SJSA1 (cell line): Measurements from ENCODE around the gene TRIM7. TPM values are rescaled to one million over a fixed set of nuclear protein-coding genes. Genes with fewer than 3 reads are reported as not detected.
"Not testable (repeated sequence)": the region's sequence is repeated elsewhere in the genome, so short reads cannot be mapped to it uniquely, and the experiment has no call there.

Source experiments
- DNase-seq, 2 experiments: peaks; one replicate each; pipeline ENCODE4 v3.0.0-alpha.2; 2015 to 2020; ENCODE audit warnings: low spot score in 2 of 2, low read depth in 1 of 2
- H3K27ac ChIP-seq: fragments of 250-450 bp; sonication (Bioruptor Pico); 2 replicates; pipeline ENCODE4 v1.5.1; 2020; ENCODE audit warnings: mild to moderate bottlenecking, moderate library complexity
- H3K27me3 ChIP-seq: fragments of 250-450 bp; sonication (Bioruptor Pico); replicated peaks from 2 replicates; pipeline ENCODE4 v1.5.1; 2020; ENCODE audit warnings: mild to moderate bottlenecking, moderate library complexity
- H3K36me3 ChIP-seq: fragments of 250-450 bp; sonication (Bioruptor Pico); 2 replicates; pipeline ENCODE4 v1.5.1; 2020; ENCODE audit warnings: mild to moderate bottlenecking
- H3K4me1 ChIP-seq: fragments of 250-450 bp; sonication (Bioruptor Pico); replicated peaks from 2 replicates; pipeline ENCODE4 v1.6.1; 2021; ENCODE audit warnings: mild to moderate bottlenecking
- H3K4me3 ChIP-seq: fragments of 250-450 bp; sonication (Bioruptor Pico); 2 replicates; pipeline ENCODE4 v1.5.1; 2020; ENCODE audit warnings: mild to moderate bottlenecking
- H3K9me3 ChIP-seq: fragments of 250-450 bp; sonication (Bioruptor Pico); replicated peaks from 2 replicates; pipeline ENCODE4 v1.5.1; 2020; ENCODE audit warnings: mild to moderate bottlenecking
- total RNA-seq: library from RNA; depleted of rRNA; stranded (reverse); fragments of >200 nt; shearing (Covaris generic); gene quantifications from 2 replicates; pipeline ENCODE4 v1.2.3, GENCODE V29; 2014

The TRIM7 gene
- total RNA-seq, 1 experiment from 2014 or later = 28.0 TPM

DNA sequence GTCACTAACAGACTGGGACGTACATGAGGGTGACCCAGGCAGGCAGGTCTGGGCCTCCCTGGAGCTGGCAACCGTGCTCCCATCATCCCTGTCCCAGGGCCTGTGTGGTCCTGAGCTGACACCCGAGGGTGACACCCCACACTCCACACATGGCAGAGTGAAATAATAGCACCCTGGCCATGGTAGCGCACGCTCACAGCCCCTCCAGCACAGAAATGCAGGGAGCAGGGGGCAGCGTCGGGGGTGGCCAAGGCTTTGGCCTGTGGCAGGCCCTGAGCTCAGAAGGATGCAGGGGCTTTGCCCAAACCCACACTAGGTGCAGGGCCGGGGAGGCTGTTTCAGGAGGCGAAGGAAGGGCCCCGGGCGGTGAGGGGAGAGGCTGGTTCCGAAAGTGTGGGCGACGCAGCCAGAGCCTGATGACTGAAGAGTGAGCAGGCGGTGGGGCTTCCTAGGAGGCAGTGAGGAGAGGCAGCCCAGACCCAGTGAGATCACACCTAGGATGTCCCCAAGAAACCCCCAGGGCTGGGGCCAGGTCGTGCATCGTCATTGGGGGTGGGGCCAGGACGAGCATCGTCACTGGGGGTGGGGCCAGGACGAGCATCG lies 44.7 kb downstream of the TRIM7 start:
- Histone ChIP-seq H3K27me3 (peaks cover 13% of the 10 kb centered on the region), H3K27ac (no peak overlapping the region), H3K9me3 (no peaks in the 10 kb centered on the region), H3K4me1 (peaks cover 5% of the 10 kb centered on the region), H3K36me3 (no peaks in the 10 kb centered on the region), H3K4me3 (peak overlapping the region; percentile 19; the same call in 1 of the 2 replicates)
- peak in 1 of 2 experiments; percentile 27 for DNase-seq

- peaks cover 13% of the 10 kb centered on the region for H3K27me3 ChIP-seq
- no peaks in the 10 kb centered on the region for H3K9me3 ChIP-seq
- H3K4me3 ChIP-seq = no peak overlapping the region
- H3K36me3 ChIP-seq = no peaks in the 10 kb centered on the region
- H3K27ac ChIP-seq = no peak overlapping the region
- H3K4me1 ChIP-seq = peaks cover 5% of the 10 kb centered on the region
- DNase-seq = peak; percentile 82 to 88
These were observed 45.5 kb downstream of the TRIM7 start for GRCh38 chr5:181159286-181160151.

DNA sequence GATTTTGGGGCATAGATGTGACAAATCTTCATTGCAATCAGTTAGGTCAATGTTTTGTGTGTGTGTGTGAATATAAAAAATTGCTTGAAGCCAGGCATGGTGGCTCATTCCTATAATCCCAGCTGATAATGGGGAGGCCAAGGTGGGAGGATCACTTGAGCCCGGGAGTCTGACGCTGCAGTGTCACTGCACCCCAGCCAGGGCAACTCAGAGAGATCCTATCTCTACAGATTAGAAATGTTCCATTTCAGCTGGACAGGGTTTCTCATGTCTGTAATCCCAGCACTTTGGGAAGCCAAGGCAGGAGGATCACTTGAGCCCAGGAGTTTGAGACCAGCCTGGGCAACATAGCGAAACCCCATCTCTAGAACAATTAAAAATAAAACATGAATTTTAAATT lies 46.1 kb downstream of the TRIM7 start:
- DNase-seq = no peak
- Histone ChIP-seq H3K4me3 (no peak overlapping the region), H3K4me1 (peaks cover 5% of the 10 kb centered on the region), H3K27ac (no peak overlapping the region), H3K27me3 (peaks cover 13% of the 10 kb centered on the region), H3K9me3 (no peaks in the 10 kb centered on the region), H3K36me3 (no peaks in the 10 kb centered on the region)

DNA sequence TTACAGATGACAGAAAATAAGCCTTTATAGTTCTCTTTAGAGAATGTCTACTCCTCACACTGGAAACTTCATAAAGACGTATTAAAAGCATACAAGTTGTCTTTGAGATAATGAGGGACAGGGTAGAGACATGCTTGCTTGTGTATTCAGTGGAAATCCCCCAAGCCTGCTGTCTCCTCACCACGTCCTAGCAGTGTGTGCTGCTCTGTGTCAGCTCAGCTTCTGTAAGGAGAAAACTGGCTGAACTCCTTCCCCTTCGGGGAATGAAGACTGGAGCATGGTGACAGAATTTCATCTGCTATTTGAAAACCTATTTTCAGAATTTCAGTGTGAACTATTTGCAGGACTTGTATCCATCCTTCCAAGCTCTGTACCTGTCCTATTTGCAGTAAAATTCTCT lies 48.2 kb downstream of the TRIM7 start:
- Histone ChIP-seq H3K27ac (no peak overlapping the region), H3K4me3 (no peak overlapping the region)

DNA sequence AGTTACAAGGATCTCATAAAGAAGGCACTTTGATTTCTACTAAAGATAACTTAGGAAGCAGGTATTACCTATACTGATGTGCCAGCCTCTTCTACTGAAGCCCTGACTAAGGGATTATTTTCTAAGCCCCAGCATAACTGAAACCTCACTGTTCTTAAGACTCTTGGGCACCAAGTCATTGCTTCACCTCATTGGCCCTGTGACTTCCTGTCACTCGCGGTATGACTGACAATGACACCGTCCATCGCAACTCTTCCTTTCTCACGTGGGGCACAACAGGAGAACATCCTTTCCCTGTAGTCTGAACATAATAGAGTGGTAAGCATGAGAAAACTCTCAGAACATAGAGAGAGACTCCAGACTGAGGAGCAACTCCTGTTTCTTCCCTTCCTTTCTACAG lies 51.2 kb downstream of the TRIM7 start:
- 0 out of 2 replicates have a peak, but pooled peaks cover 3% of the 10 kb centered on the region for H3K9me3 ChIP-seq
- no peak for DNase-seq
- H3K27ac ChIP-seq = no peak overlapping the region
- no peaks in the 10 kb centered on the region for H3K4me1 ChIP-seq
- peaks cover 26% of the 10 kb centered on the region for H3K27me3 ChIP-seq
- no peaks in the 10 kb centered on the region for H3K36me3 ChIP-seq
- no peak overlapping the region for H3K4me3 ChIP-seq

More for the DNA sequence above, 48.2 kb downstream of the TRIM7 start:
- Histone ChIP-seq H3K9me3 (0 out of 2 replicates have a peak, but pooled peaks cover 3% of the 10 kb centered on the region), H3K36me3 (no peaks in the 10 kb centered on the region), H3K27me3 (peaks cover 13% of the 10 kb centered on the region), H3K4me1 (peaks cover 5% of the 10 kb centered on the region)
- no peak for DNase-seq

- peaks cover 21% of the 10 kb centered on the region for H3K27me3 ChIP-seq
- no peak overlapping the region for H3K4me3 ChIP-seq
- no peak overlapping the region for H3K27ac ChIP-seq
- H3K9me3 ChIP-seq = 0 out of 2 replicates have a peak, but pooled peaks cover 3% of the 10 kb centered on the region
- H3K36me3 ChIP-seq = no peaks in the 10 kb centered on the region
- H3K4me1 ChIP-seq = no peaks in the 10 kb centered on the region
- no peak for DNase-seq
These were observed 52.6 kb downstream of the TRIM7 start for GRCh38 chr5:181152406-181152805.

DNA sequence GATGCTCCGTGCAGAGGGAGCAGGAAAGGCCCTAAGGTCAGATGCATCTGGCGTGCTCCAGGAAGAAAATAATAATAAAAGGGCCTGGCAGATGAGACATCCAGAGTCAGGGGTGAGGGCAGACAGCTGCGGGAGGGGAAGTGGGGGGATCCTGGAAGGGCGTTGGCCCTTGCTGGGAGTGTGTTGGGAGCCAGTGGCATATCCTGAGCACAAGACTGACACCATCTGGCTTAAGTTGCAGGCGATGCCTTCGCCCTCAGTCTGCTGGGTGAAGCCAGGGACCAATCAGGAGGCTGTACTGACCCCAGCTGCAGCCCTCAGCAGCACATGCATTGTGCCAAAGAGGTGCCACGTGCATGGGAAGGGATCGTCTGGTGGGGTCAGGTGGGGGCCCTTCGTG lies 53.9 kb downstream of the TRIM7 start:
- Histone ChIP-seq H3K4me1 (no peaks in the 10 kb centered on the region), H3K9me3 (0 out of 2 replicates have a peak, but pooled peaks cover 3% of the 10 kb centered on the region)
- DNase-seq = no peak

DNA sequence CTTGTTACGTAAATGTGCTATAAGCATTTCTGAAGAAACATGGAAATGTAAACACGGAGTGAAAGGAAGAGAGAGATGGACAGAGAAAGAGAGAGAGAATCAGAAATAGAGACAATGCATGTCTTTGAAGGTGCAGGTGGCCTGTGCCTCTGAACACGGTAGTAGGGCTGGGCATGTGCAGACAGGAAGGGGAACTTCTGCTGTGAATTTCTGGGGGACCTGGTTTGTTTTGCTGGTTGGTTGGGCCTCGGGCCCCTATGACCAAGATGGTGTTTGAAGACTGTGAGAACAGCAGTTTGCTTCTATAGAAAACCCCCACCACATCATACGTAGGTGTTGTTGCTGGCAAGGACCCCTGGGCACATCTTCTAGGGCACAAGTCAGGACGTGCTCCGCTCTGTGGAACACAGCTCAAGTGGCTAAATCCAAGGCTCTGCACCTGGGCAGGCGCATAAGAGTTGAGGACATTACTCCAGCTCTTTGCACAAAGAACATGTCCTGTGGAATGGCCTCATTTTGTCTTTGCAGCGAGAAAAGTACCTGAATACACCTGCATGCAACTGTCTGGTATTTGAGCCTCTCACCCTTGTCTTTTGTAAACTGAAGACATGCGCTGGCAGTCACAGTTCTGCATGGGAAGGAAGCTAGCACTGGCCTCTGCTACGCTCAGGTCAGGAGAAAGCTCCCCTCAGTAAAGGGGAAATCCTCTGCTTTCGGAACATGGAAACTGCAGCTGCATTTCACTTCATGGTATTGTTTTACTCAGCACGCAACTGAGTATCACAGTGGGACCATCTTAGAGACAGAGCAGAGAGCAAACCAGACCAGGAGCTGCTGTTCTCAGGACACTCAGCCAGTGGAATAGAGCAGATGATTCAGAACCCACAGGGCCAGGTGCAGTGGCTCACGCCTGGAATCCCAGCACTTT lies 54.9 kb downstream of the TRIM7 start:
- Histone ChIP-seq H3K4me3 (no peak overlapping the region), H3K4me1 (no peaks in the 10 kb centered on the region), H3K27me3 (peaks cover 21% of the 10 kb centered on the region), H3K9me3 (peaks cover 8% of the 10 kb centered on the region; the same call in 1 of the 2 replicates), H3K36me3 (no peaks in the 10 kb centered on the region), H3K27ac (no peak overlapping the region)
- DNase-seq = no peak

More for the DNA sequence above, 53.9 kb downstream of the TRIM7 start:
- no peak overlapping the region for H3K4me3 ChIP-seq
- H3K27ac ChIP-seq = no peak overlapping the region
- H3K36me3 ChIP-seq = no peaks in the 10 kb centered on the region
- peaks cover 21% of the 10 kb centered on the region for H3K27me3 ChIP-seq

- DNase-seq = no peak
These were observed 55.6 kb downstream of the TRIM7 start for GRCh38 chr5:181149355-181149754.

DNA sequence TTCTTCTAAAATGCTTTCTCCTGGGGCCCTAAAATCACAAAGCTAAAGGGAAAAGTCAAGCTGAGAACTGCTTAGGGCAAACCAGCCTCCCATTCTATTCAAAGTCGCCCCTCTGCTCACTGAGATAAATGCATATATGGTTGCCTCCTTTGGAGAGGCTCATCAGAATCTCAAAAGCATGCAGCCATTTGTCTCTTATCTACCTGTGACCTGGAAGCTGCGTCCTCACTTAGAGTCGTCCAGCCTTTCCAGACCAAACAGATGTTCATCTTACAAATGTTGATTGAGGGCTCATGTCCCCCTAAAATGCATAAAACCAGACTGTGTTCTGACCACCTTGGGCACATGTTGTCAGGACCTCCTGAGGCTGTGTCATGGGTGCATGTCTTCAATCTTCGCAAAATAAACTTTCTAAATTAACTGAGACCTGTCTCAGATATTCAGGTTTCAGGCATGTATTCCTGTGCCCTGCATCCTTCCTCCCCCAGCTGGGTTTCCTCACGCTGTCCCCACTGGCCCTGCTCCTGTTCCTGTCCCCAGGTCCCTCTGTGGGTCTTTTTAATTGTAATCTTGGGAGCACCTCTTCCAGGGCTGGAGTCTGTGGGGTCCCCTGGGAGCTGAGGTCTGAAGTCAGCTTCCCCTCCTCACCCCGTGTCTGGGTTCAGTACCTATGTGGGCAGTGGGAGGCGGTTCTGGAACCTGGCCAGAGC lies 57.9 kb downstream of the TRIM7 start, which contains the start of gene OR2V2:
OR2V2 (plus strand) TSS at position 660 of the 710 bp plus-strand sequence. CDS start 7,357 bp downstream, outside the sequence.
- H3K36me3 ChIP-seq, H3K9me3 ChIP-seq, DNase-seq, H3K27ac ChIP-seq, H3K4me1 ChIP-seq, H3K4me3 ChIP-seq: not testable (repeated sequence)
- H3K27me3 ChIP-seq = peaks cover 21% of the 10 kb centered on the region

More at GRCh38 chr5:181149355-181149754, 55.6 kb downstream of the TRIM7 start:
- H3K4me3 ChIP-seq = no peak overlapping the region
- no peak overlapping the region for H3K27ac ChIP-seq
- H3K36me3 ChIP-seq = no peaks in the 10 kb centered on the region
- H3K4me1 ChIP-seq = no peaks in the 10 kb centered on the region
- peaks cover 10% of the 10 kb centered on the region; the same call in 1 of the 2 replicates for H3K9me3 ChIP-seq
- H3K27me3 ChIP-seq = peaks cover 21% of the 10 kb centered on the region

GRCh38 chr5:181145133-181145532 lies 59.9 kb downstream of the TRIM7 start:
- no peak for DNase-seq
- Histone ChIP-seq H3K27me3 (peaks cover 14% of the 10 kb centered on the region; the same call in 1 of the 2 replicates), H3K4me3 (no peak overlapping the region), H3K27ac (no peak overlapping the region), H3K4me1 (no peaks in the 10 kb centered on the region), H3K36me3 (no peaks in the 10 kb centered on the region), H3K9me3 (peaks cover 7% of the 10 kb centered on the region)
